GM23248 (cell line): ENCODE results near the gene TRAF2.

Experiments
- EZH2 ChIP-seq: fragments of 200-600 bp; sonication (generic); IDR thresholded peaks from 2 replicates; pipeline ENCODE4 v1.6.1; 2018; ENCODE audit warnings: antibody characterized with exemption, mild to moderate bottlenecking; ENCODE audit not compliant: insufficient read depth, poor library complexity, severe bottlenecking
- EZH2phosphoT487 ChIP-seq: fragments of 200-600 bp; sonication (generic); IDR thresholded peaks from 2 replicates; pipeline ENCODE4 v1.6.1; 2018; ENCODE audit warnings: antibody characterized with exemption, moderate library complexity, mild to moderate bottlenecking, low read depth; ENCODE audit not compliant: insufficient read depth

DNA sequence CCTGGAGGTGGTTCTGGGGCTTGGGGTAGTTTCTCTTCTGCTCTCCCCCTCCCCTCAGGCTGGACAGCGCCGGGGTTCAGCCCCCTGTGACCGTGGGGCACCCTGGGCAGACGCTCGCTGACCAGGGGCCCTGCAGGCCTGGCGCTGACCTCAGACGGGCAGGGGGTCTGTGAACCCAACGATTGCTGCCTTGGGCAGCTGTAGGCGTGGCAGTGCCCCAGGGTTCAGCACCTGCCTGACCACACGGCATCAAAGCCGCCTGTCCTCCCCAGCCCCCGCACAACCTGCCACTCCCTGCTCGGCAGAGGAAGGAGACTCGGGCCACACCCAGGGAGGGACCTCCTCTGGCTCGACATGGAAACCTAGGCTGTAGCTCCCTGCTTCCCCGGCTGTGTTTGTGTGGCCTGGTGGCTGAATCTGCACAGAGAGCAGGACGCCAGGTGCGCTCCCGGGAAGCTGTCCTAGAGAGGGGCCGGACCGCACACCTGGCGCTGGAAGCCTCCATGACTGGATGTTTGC is 77.9 kb downstream of the TRAF2 start:
- TF ChIP-seq EZH2 (no peak), EZH2phosphoT487 (no peak)
